KOPT-K1 (cell line): ENCODE data around the gene L3MBTL1.
A peak's percentile ranks its signal among the peaks of the same experiment; 100 is the strongest.

ENCODE experiments used
- H3K27ac ChIP-seq: fragments of 200-600 bp; sonication (generic); 2 replicates; pipeline ENCODE4 v1.5.1; 2016; ENCODE audit warnings: antibody characterized with exemption, mild to moderate bottlenecking, low read depth, low read length; ENCODE audit not compliant: poor library complexity, severe bottlenecking
- H3K36me3 ChIP-seq: fragments of 200-600 bp; sonication (generic); 2 replicates; pipeline ENCODE4 v1.5.1; 2017; ENCODE audit warnings: antibody characterized with exemption, mild to moderate bottlenecking, low read length, moderate library complexity; ENCODE audit not compliant: insufficient read depth
- H3K9me3 ChIP-seq: fragments of 200-600 bp; sonication (generic); 2 replicates; pipeline ENCODE4 v1.5.1; 2017; ENCODE audit warnings: antibody characterized with exemption, low read length, mild to moderate bottlenecking; ENCODE audit not compliant: insufficient read depth, poor library complexity, severe bottlenecking

Gene L3MBTL1

DNA sequence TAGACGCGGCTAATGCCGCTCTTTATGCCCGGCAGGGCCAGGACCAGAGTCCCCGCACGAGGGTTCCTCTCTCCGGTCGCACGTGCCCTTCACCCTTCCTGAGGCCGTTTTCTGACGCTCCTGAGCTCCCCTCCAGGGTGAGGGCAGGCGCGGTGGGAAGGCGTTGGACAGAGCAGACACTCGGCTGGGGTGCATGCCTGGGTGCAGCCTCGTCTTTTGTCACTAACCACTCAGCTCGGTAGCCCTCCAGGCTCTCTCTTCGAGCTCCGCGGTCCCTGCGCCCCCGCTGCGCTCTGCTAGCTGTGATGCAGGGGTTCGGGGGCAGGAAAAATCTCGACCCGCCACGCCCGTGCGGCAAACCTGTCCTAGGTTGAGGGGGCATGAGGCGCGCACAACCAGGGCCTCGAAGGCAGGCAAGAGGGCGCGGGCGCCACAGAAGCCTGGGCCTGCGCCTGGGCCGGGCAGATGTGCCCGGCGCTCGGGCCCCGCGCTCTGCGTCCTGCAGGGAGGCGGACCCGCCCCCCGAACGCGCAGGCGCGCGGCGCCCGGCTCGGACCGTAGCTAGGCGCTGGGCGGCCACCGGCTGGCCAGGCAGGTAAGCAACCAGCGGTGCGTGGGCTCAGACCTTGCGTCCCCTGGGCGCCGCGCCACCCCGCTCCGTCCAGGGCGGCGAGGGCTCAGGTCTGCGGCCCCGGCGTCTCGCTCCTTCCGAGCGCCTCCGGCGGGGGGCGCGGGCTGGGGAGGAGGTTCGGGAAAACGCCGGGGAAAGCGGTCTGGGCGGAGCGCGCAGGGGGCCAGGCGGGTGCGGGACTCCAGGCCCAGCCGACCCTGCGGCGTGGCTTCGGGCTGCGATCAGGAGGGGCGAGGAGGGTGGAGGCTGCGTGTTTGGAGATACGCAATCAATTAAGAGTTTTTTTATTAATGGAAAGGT is at the start of gene L3MBTL1:
L3MBTL1 (plus strand) TSS at position 548 of the 931 bp plus-strand sequence. CDS start 5,807 bp downstream, outside the sequence.
- no peaks in the 10 kb centered on the region for H3K9me3 ChIP-seq
- H3K36me3 ChIP-seq, result no peaks in the 10 kb centered on the region
- no peak within 1 kb of the TSS for H3K27ac ChIP-seq

DNA sequence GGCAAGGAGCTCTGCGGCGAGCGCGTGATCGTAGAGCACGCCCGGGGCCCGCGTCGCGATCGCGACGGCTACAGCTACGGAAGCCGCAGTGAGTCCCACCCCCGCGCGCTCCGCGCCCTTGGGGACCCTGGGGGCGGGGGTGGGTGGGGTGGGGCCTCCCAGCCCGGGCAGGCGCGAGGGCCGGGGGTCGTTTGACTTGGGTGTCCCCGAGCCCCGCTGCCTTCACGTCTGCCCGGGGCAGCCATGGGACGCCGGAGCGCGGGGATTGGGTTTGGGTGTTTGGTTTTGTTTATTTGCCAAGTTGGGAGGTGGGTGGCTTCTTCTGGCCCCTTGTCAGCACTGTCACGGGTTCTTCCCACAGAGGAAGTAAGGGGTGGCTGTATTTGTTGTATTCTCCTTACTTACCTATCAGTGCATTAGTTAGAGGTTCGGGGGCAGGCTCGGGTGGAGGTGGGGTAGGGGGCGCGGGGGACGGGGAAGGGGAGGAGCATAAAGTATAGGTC is 49.0 kb upstream of the L3MBTL1 start:
- peaks cover 48% of the 10 kb centered on the region for H3K36me3 ChIP-seq
- H3K27ac ChIP-seq, result peak overlapping the region; percentile 97
- H3K9me3 ChIP-seq, result no peaks in the 10 kb centered on the region

DNA sequence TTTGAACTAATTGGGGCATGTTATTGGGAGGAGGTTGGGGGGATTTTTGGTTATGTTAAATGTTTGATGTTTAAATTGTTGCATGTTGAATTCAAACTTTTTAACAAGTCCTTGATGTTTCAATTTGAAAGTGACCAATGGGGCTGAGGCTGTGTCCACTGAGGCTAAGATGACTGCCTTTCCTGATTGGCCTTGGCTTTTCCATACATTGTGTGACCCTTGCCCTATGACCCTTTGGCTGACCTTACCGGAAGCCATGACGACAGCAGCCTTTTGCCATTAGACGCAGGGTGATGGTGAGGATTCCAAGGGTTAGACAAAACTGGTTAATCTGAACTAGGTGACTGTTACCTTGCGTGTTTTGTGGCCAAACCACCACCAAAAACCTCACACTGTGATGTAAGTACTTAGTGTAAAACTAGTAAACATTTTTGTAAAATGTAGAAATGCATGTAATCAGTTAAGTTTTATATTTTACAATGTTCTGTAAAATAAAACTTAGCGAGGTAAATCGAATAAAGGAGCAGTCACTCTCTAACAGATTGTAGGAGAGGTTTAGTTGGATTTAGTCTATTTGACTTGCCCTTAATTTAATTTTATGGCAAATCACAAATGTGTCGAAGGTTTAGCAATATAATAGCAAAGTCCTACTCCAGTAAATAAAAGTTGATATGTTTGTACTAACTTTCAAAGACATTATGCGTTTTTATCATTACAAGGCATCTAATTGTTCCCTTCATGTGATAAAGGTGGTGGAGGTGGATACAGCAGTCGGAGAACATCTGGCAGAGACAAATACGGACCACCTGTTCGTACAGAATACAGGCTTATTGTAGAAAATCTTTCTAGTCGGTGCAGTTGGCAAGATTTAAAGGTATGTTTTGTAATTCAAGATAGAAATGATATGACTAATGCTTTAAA is 48.2 kb upstream of the L3MBTL1 start:
- H3K9me3 ChIP-seq, result no peaks in the 10 kb centered on the region
- H3K36me3 ChIP-seq, result peaks cover 56% of the 10 kb centered on the region
- H3K27ac ChIP-seq, result peak overlapping the region; percentile 97

DNA sequence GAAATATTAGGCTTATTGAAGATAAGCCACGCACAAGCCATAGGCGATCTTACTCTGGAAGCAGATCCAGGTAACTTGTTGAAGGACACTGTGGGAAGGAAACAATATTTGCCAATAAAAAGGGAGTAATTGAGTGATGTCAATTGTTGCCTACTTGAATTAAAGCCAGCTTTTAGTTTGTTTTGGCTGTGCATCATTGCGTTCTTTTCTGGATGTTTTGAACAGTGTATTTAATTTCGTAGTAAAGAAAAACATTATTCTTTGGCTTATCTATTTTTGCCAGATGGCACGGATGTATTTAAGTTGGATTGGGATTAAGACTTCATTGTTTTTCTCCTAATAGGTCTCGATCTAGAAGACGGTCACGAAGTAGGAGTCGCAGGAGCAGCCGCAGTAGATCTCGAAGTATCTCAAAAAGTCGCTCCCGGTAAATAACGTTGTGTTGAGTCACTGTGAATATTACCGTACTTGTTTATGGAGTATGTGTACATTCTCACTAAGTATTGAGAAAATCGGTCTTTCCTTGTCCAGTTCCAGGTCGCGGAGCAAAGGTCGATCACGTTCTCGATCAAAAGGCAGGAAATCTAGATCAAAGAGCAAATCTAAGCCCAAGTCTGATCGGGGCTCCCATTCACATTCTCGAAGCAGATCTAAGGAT is 47.2 kb upstream of the L3MBTL1 start:
- Histone ChIP-seq H3K36me3 (peaks cover 66% of the 10 kb centered on the region), H3K27ac (no peak overlapping the region), H3K9me3 (no peaks in the 10 kb centered on the region)

DNA sequence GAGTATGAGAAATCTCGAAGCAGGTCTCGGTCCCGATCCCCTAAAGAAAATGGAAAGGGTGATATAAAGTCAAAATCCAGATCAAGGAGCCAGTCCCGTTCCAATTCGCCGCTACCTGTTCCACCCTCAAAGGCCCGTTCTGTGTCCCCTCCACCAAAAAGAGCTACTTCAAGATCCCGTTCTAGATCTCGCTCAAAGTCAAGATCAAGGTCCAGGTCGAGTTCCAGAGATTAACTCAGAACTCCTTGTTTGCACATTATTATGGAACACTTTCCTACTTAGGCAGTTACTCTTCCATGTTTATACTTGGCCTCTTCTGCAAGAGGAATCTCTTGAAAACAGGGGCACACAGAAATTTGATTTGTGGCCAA is 46.7 kb upstream of the L3MBTL1 start:
- H3K36me3 ChIP-seq, result peaks cover 71% of the 10 kb centered on the region
- no peaks in the 10 kb centered on the region for H3K9me3 ChIP-seq
- H3K27ac ChIP-seq, result no peak overlapping the region

DNA sequence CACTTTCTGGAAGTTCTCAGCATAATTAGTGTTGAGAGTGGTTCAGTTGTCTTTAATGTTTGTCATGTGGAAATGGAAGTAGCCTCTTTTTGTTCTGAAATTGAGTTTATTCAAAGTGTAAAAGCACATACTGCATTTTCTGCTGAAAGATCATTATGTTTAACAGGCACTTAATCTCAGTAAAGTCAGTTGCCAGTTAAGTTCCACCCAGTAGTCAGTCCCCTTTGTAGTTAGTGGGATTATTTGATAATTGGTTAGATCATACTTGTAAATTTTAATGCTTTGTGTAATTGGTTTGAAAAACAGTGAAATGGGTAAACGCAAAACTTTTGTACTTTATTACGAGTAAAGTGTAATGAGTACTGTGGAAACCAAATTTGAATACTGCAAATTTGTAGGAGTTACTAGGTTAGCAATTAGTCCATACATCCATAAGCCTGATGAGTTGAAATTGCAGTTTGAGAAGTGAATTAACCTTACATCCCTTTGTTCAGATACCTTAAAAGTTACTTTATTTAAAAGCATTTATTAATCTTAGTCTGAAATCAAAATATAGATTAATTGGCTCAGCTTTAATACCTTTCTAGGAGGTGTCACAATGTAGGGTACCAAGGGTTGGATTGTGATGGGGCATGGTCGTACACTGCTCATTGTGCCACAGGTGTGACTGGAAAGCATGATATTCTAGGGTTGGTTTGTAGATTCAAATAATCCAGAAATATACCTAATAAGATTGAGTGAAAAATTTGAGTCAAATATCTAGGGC is 45.4 kb upstream of the L3MBTL1 start:
- peaks cover 84% of the 10 kb centered on the region for H3K36me3 ChIP-seq
- H3K27ac ChIP-seq, result no peak overlapping the region
- no peaks in the 10 kb centered on the region for H3K9me3 ChIP-seq

DNA sequence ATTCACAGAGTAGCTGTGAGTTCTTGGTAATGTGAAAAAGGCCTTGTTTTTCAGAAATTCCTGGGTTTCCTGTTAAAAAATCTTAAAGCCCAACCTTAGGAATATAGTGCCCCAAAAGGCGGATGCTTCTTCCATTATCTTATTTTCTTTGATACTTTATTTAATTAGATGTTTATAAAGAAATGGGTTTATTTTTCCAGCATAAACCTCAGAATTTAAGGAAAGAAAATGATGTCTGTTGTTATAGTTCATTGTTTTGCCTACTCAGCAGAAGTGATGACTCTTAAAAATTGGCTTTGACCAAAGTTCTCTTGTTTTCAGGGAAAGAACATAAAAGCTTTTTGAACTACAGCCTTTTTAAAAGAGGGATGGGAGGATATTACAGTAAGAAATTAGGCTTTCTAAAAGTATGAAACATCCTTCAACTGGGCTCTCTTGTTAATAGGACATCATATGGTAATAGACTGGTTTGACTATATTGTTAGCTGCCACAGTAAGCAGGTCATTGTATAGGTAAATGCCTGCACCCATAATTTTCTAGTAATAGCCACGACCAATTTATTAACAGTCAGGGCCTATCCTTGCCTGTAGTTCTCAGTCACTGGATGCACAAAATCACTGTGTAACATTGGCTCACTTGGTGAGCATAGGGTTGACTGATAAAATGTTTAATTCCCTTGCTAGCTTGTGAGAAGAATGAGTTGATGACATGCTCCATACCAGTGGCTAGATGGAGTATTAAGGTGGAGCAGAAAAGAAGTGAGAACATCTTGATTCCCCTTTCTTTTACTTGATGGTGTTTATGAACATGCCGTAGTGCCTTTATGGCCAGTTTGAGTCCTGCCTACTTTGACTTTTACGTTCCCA is 44.6 kb upstream of the L3MBTL1 start:
- H3K36me3 ChIP-seq, result peaks cover 90% of the 10 kb centered on the region
- H3K27ac ChIP-seq, result no peak overlapping the region
- no peaks in the 10 kb centered on the region for H3K9me3 ChIP-seq

DNA sequence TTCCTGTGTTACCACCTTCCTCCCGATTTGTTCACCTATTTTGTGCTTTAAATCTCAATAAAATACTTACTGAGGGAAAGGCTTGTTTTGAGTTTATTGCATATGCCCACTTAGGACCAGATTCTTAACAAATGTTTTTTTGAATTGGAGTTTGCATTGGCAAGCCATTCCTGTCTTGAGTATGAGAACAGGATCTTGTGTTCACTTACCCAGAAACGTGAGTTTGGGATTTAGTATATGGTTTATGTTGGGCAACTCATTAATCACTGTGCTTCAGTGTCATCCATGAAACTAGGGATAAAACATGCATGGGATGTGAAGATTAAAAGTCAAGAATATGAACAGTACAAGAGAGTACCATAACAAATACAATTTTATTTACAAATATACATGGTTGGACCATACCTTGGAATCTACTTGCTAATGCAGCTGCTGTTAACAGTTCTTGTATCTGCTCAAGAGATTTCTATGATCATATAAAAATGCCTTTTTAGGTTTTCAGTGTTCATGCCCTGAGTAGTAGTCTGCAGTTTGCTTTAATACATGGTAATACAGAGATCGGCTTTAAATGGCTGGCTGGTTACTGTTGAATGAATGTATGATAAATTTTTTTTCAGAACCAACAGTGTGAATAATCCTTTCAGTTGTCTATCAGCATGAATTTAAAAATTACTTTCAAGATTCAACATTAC is 43.8 kb upstream of the L3MBTL1 start:
- Histone ChIP-seq H3K27ac (no peak overlapping the region), H3K9me3 (no peaks in the 10 kb centered on the region), H3K36me3 (peaks cover 95% of the 10 kb centered on the region)

DNA sequence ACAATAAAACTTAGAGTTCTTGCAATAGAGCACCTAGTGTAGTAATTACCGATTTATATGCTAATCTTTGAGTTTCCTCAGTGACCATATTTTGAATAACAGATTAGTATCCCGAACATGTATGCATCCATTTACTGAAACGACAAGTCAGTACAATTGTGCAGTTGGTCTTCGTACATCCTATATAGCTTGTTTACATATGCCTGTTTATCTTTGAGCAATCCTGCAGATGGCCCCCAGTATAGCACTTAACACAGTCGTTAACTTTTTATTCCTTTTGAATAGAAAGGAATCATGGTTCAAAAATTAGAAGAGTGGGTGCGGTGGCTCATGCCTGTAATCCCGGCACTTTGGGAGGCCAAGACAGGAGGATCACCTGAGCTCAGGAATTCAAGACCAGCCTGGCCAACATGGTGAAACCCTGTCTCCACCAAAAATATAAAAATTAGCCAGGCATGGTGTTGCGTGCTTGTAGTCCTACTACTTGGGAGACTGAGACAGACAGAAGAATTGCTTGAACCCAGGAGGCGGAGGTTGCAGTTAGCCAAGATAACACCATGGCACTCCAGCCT is 43.2 kb upstream of the L3MBTL1 start:
- no peaks in the 10 kb centered on the region for H3K9me3 ChIP-seq
- H3K27ac ChIP-seq, result no peak overlapping the region
- H3K36me3 ChIP-seq, result peaks cover 95% of the 10 kb centered on the region

DNA sequence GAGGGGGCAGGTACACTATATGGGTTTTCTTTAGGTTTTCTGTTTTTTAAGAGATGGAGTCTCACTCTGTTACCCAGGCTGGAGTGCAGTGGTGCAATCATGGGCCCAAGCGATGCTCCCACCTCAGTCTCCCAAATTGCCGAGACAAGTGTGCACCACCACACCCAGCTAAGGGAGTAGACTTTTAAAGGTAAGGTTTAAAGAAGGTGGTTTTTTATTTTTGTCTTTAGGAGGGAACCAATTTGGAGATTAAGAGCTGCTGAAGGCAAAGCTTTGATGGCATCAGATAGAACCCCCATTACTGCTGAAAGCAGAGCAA is 41.9 kb upstream of the L3MBTL1 start:
- Histone ChIP-seq H3K36me3 (peaks cover 93% of the 10 kb centered on the region), H3K9me3 (no peaks in the 10 kb centered on the region), H3K27ac (no peak overlapping the region)

DNA sequence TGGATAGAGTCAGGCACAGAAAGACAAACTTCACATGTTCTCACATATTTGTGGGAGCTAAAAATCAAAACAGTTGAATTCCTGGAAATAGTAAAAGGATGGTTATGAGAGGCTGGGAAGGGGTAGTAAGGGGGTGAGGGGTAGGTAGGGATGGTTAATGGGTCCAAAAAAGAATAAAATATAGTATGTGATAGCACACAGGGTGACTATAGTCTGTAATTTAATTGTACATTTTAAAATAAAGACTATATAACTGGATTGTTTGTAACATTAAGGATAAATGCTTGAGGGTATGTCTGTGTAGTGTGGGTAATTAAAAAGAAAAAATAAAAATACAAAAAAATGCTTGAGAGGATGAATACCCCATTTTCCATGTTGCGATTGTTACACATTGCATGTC is 39.9 kb upstream of the L3MBTL1 start:
- H3K27ac ChIP-seq, result no peak overlapping the region
- no peaks in the 10 kb centered on the region for H3K9me3 ChIP-seq
- peaks cover 77% of the 10 kb centered on the region for H3K36me3 ChIP-seq

DNA sequence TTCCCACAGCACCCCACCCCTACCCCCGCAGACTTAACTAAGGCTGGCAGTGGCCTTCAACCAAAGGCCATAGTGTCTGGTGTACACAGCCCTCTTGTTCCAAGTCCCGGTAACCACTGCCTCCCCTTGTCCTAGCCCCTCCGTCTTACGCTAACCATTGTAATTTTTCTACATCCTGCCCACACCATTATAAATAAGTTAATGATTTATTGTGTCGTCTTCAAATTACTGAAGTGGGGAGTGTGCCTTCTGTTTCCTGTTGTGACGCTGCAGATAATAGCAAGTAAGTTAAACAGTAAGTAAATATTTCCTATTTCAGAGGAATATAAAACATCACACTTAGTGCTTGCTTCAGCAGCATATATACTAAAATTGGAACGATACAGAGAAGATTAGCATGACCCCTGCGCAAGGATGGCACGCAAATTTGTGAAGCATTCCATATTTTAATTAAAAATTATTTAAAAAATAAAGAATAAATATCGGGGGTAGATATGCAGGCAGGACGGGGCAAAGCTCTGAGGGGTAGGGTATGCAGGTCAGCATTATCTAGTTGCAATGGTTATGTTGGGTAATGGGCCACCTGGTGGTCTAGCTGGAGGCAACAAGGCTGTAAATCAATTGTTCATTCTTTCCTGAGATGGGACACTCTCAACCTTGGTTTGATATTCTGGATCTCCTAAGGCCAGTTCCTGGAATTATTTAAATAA is 34.7 kb upstream of the L3MBTL1 start:
- H3K27ac ChIP-seq, result no peak overlapping the region

More for the DNA sequence above, 34.7 kb upstream of the L3MBTL1 start:
- Histone ChIP-seq H3K36me3 (peaks cover 26% of the 10 kb centered on the region), H3K9me3 (no peaks in the 10 kb centered on the region)
